Endothelial cell of umbilical vein (primary cell): ENCODE measurements around the gene CPZ. TPM values are rescaled to one million over a fixed set of nuclear protein-coding genes. Genes with fewer than 3 reads are reported as not detected.
"Not testable (repeated sequence)": the region's sequence is repeated elsewhere in the genome, so short reads cannot be mapped to it uniquely, and the experiment has no call there.

Experiments
- BruUV-seq: library from RNA; stranded (reverse); fragments of 400-500 nt; replicated peaks from 2 replicates; lab custom pipeline; 2021; lab: Mats Ljungman, UMichigan
- CTCF ChIA-PET: fragments of 300-600, 350-600 bp; sonication (Branson Sonifier 250); formaldehyde crosslinking; loops from one replicate; lab custom pipeline; 2021; ENCODE audit warnings: antibody characterized with exemption, inconsistent platforms; lab: Charles Lee
- POLR2A ChIA-PET: fragments of 300-600, 350-600 bp; sonication (Branson Sonifier 250); formaldehyde crosslinking; loops from one replicate; lab custom pipeline; 2021; ENCODE audit warnings: antibody characterized with exemption, inconsistent platforms; lab: Charles Lee
- DNase-seq: peaks from one replicate; pipeline ENCODE4 v3.0.0-alpha.2; 2011; ENCODE audit warnings: low read depth, low spot score
- FAIRE-seq: peaks from 2 replicates; lab custom pipeline; 2011; peaks lifted over from hg19 to GRCh38; lab: Jason Lieb, UNC
- H2AFZ ChIP-seq: 2 replicates; pipeline ENCODE4 v1.6.0; 2012; ENCODE audit warnings: low read depth, low read length, control low read depth, inconsistent platforms
- H3K27ac ChIP-seq: 2 replicates; pipeline ENCODE4 v1.5.1; 2011; ENCODE audit warnings: low read depth, mild to moderate bottlenecking, control low read depth, low read length, moderate library complexity; ENCODE audit not compliant: insufficient read depth
- H3K27me3 ChIP-seq, 2 experiments: 2 replicates each; pipeline versions ENCODE4 v1.6.0 to v1.6.1; 2011; ENCODE audit warnings: low read length in 2 of 2, mixed read lengths in 1 of 2; ENCODE audit not compliant: control insufficient read depth in 2 of 2, insufficient read depth in 2 of 2
- H3K36me3 ChIP-seq, 2 experiments: 2 replicates in 1 of 2; 3 replicates in 1 of 2; pipeline ENCODE4 v1.5.1; 2011; ENCODE audit warnings: low read length in 2 of 2, mild to moderate bottlenecking in 1 of 2, moderate library complexity in 1 of 2; ENCODE audit not compliant: control insufficient read depth in 2 of 2, insufficient read depth in 2 of 2; ENCODE audit errors: extremely low read depth in 1 of 2
- H3K4me1 ChIP-seq: 3 replicates; pipeline ENCODE4 v1.5.1; 2011; ENCODE audit warnings: mild to moderate bottlenecking, low read length; ENCODE audit not compliant: control insufficient read depth, insufficient read depth; ENCODE audit errors: extremely low read depth
- H3K4me2 ChIP-seq: 2 replicates; pipeline ENCODE4 v1.6.1; 2011; ENCODE audit warnings: low read length, control low read depth, mixed read lengths; ENCODE audit not compliant: insufficient read depth
- H3K4me3 ChIP-seq, 3 experiments: fragments of 200-600 bp in 1 of 3; sonication (generic), shearing (Covaris generic) in 1 of 3; replicated peaks in 1 of 3; 2 replicates each; pipeline ENCODE4 v1.5.1; 2011 to 2016; ENCODE audit warnings: control low read depth in 3 of 3, low read length in 3 of 3, mild to moderate bottlenecking in 2 of 3, inconsistent platforms in 1 of 3, low read depth in 1 of 3, moderate library complexity in 1 of 3; ENCODE audit not compliant: insufficient read depth in 1 of 3
- H3K79me2 ChIP-seq: 2 replicates; pipeline ENCODE4 v1.6.0; 2012; ENCODE audit warnings: low read length, inconsistent platforms; ENCODE audit not compliant: control insufficient read depth, insufficient read depth
- H3K9ac ChIP-seq: replicated peaks from 2 replicates; pipeline ENCODE3; 2011; ENCODE audit warnings: low read length, control low read depth; ENCODE audit not compliant: insufficient read depth; ENCODE audit errors: extremely low read depth
- H3K9me1 ChIP-seq: replicated peaks from 3 replicates; pipeline ENCODE4 v1.6.0; 2011; ENCODE audit warnings: mild to moderate bottlenecking, low read length; ENCODE audit not compliant: control insufficient read depth, insufficient read depth; ENCODE audit errors: extremely low read depth
- H3K9me3 ChIP-seq: replicated peaks from 2 replicates; pipeline ENCODE4 v1.5.1; 2012; ENCODE audit warnings: low read length, inconsistent platforms; ENCODE audit not compliant: control insufficient read depth, insufficient read depth
- H4K20me1 ChIP-seq: replicated peaks from 2 replicates; pipeline ENCODE3; 2011; ENCODE audit warnings: mild to moderate bottlenecking, low read length; ENCODE audit not compliant: control insufficient read depth, insufficient read depth; ENCODE audit errors: extremely low read depth
- CTCF ChIP-seq, 2 donors: IDR thresholded peaks; 1 replicate in 1 of 2; 2 replicates in 1 of 2; pipeline ENCODE4 v1.5.1; 2011; ENCODE audit warnings: low read length in 2 of 2, mild to moderate bottlenecking in 2 of 2, moderate library complexity in 2 of 2, control low read depth in 1 of 2, inconsistent platforms in 1 of 2, low read depth in 1 of 2; ENCODE audit not compliant: insufficient read depth in 1 of 2; ENCODE audit errors: extremely low read depth in 1 of 2
- FOS ChIP-seq: IDR thresholded peaks from 2 replicates; pipeline ENCODE4 v1.6.1; 2011; ENCODE audit warnings: mild to moderate bottlenecking, low read length, moderate library complexity, borderline replicate concordance; ENCODE audit not compliant: insufficient read depth
- POLR2AphosphoS5 ChIP-seq: IDR thresholded peaks from 2 replicates; pipeline ENCODE4 v1.6.1; 2012; ENCODE audit warnings: low read depth, mild to moderate bottlenecking, control low read depth, low read length, moderate library complexity; ENCODE audit not compliant: insufficient read depth
- dilution Hi-C: fragments of 300-500 bp; cut with MboI; formaldehyde crosslinking; loops from one replicate; pipeline ENCODE4 v1.15.0; 2019; ENCODE audit warnings: low sequenced_read_pairs; ENCODE audit not compliant: extremely low pct_ligation_motif_present
- intact Hi-C: fragments of 100-400 bp; cut with micrococcal nuclease; formaldehyde crosslinking; loops from one replicate; pipeline ENCODE4 v1.10.0; 2022
- polyA plus RNA-seq, 4 experiments: library from polyadenylated mRNA; depleted of rRNA in 3 of 4; stranded (reverse) in 3 of 4; unstranded in 1 of 4; fragments of >200 nt; gene quantifications; 2 replicates each; pipeline versions ENCODE4 v1.2.1 to v1.2.3, GENCODE V29; 2011 to 2012; ENCODE audit warnings: missing spikeins in 1 of 4
- total RNA-seq: library from RNA; stranded (reverse); gene quantifications from 2 replicates; pipeline ENCODE4 v1.2.3, GENCODE V29; 2021

CPZ gene
- total and polyA plus RNA-seq, 2 donors (not counting 3 experiments of a cell fraction or from before 2014, with no cell fraction given): not detected

- H3K36me3 ChIP-seq, FAIRE-seq, H4K20me1 ChIP-seq, H3K4me1 ChIP-seq, POLR2A ChIA-PET, H3K4me2 ChIP-seq, intact Hi-C loops, H3K27ac ChIP-seq, dilution Hi-C loops, BruUV-seq, H3K79me2 ChIP-seq, H3K4me3 ChIP-seq, H3K27me3 ChIP-seq, H3K9me1 ChIP-seq, DNase-seq, H3K9me3 ChIP-seq, H3K9ac ChIP-seq, H2AFZ ChIP-seq: not testable (repeated sequence)
- CTCF ChIA-PET: interaction anchor here (0.6 kb wide), 1 partner anchor 281 kb away, joined by 3 read pairs; no protein-coding TSS in a partner anchor
Observed at GRCh38 chr4:8635897-8636554, 43.5 kb downstream of the CPZ start.

- dilution Hi-C loops: no loop called here
- POLR2A ChIA-PET: no interaction called here
- DNase-seq: no peak
Observed at GRCh38 chr4:8637456-8637984, 45.0 kb downstream of the CPZ start.

More at GRCh38 chr4:8637456-8637984, 45.0 kb downstream of the CPZ start:
- Histone ChIP-seq H3K4me2 (no peak overlapping the region), H3K9me1 (no peaks in the 10 kb centered on the region), H3K79me2 (no peaks in the 10 kb centered on the region), H3K27ac (no peak overlapping the region), H2AFZ (no peak overlapping the region), H3K9ac (no peak overlapping the region), H3K4me1 (no peaks in the 10 kb centered on the region), H3K9me3 (no peaks in the 10 kb centered on the region), H3K4me3 (no peak overlapping the region), H3K27me3 (no peaks in the 10 kb centered on the region), H3K36me3 (no peaks in the 10 kb centered on the region), H4K20me1 (no peaks in the 10 kb centered on the region)
- FAIRE-seq: no peak
- no TSS peak for BruUV-seq
- intact Hi-C loops: no loop called here
- no peak for TF ChIP-seq FOS
- TF ChIP-seq CTCF (IDR thresholded peaks at IDR 0.05; ENCODE audit: extremely low read depth in 1 of 2, insufficient read depth in 1 of 2, low read depth in 1 of 2, low read length in 2 of 2): no peak
- no peak for TF ChIP-seq POLR2AphosphoS5
- CTCF ChIA-PET: interaction anchor here (1.6 kb wide), 1 partner anchor 30 kb away, joined by 6 read pairs; no protein-coding TSS in a partner anchor
